Measurements from ENCODE around the gene INPP4B.

Gene INPP4B

DNA sequence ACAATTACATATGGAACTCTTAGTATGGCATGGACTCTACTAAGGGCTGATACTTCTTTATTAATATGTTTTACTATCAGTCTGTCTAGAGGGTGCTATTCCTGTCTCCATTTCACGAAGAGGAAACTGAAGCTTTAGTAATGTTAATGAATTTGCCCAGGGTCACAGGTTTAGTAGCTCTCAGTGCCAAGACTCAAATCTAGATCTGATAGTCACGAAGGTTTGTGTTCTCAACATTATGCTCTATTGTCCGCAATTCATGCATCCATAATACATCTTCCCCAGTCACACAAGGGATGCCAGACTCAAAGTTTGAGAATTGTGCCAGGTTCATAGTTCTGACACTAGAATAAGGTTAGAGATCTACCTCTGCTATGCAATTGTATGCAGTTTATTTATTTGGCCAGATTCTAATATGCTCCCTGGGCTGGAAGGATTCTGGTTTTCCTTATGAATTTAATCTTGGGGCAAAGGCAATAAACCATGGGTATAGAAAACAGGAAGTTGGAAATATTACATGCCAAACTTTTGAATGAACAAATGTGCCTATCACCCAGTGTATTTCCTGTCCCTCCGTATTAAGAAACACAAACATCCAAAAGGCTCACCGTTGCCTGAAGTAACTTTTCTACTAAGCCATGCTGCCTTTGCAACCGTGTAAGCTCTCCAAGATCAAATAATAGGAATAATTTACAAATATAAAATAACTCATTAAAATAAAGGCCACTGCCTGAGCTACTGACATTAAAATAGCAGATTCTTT lies 478.5 kb downstream of the INPP4B start:
- no peak for DNase-seq (ENCODE audit: low read depth in 1 of 2, low spot score in 1 of 2)
- TF ChIP-seq JUND (IDR thresholded peaks at IDR 0.05; ENCODE audit: low read depth) = no peak
- in situ Hi-C loops (cut with HindIII; ENCODE audit: low pct_unique_long_range_greater_than_20kb, low sequenced_read_pairs) = no loop called here

DNA sequence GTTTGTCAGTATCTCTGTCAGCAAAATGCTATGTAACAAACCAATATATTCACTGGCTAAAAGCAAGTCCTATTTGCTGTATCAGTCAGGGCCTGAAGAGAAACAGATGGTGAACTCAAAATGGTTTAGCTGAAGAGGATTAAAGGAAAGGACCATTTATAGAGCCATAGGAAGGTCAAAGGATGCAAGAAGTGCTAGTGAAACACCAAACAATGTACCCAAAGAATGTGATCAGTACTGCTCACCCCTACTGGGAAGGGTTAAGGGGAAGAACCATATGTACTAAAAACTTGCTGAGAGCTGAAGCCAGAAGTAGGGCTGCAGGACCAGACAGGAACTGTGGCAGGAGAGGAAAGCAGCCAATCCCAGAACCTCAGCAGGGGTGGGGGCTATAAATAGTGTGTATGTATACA lies 479.3 kb downstream of the INPP4B start:
- TF ChIP-seq JUND (IDR thresholded peaks at IDR 0.05; ENCODE audit: low read depth) = no peak
- DNase-seq (ENCODE audit: low read depth in 1 of 2, low spot score in 1 of 2) = no peak
- in situ Hi-C loops (cut with HindIII; ENCODE audit: low pct_unique_long_range_greater_than_20kb, low sequenced_read_pairs) = no loop called here

DNA sequence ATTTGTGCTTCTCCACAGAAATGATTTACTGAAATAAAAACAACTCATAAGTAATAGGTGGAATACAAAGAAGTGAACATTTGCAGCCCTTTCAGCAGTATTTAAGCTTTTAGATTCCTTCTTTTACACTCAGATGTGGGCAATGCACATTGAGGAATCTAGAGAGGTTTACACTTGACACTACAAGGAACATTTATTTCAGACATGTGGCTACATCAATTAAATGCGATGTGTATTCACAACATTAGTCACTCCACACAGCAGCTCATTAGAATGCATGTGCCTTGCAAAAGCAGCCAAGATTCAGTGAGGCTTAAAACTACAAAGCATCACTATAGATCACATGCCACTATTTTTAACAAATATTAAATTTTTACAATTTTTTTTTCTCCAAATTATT lies 480.7 kb downstream of the INPP4B start:
- TF ChIP-seq JUND (IDR thresholded peaks at IDR 0.05; ENCODE audit: low read depth) = no peak
- in situ Hi-C loops (cut with HindIII; ENCODE audit: low pct_unique_long_range_greater_than_20kb, low sequenced_read_pairs) = no loop called here
- DNase-seq (ENCODE audit: low read depth in 1 of 2, low spot score in 1 of 2) = no peak

DNA sequence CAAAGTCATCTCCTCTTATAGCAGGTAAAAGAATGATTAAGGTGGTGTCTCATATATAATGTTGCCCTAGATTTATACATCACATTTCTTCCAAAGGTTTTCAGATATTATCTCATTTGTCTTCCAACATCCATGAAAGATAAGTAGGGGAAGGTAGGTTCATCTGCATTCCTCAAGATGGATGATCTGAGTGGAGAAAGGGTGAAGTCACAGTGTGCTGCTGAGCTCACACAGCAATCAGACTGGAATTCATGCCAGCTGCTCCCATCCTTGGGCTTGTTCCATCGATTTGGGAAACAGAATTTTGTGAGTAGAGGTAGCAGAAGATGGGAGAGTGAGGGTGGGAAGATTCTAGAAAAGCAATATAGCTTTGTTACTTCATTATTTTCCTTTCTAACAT lies 482.4 kb downstream of the INPP4B start:
- no peak for DNase-seq (ENCODE audit: low read depth in 1 of 2, low spot score in 1 of 2)
- in situ Hi-C loops (cut with HindIII; ENCODE audit: low pct_unique_long_range_greater_than_20kb, low sequenced_read_pairs) = no loop called here
- no peak for TF ChIP-seq JUND (IDR thresholded peaks at IDR 0.05; ENCODE audit: low read depth)

DNA sequence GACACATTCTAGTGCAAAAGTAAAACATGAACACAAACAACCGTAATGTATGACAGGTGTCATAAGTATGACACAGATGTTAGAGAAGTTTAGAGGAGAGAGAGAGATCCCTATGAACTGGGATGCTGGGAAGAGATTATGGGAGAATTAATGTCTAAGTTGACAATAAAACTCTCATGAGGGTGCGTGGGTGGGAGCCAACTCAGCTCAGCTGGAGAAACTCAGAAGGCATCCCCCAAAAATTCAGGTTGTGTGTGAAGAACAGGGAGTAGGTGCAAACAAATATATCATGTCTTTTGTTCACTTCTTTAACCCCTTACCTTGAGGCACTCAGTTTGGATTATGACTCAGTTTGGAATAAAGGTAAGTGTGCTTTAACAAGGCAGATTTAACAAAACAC lies 484.1 kb downstream of the INPP4B start:
- in situ Hi-C loops (cut with HindIII; ENCODE audit: low pct_unique_long_range_greater_than_20kb, low sequenced_read_pairs) = no loop called here
- no peak for TF ChIP-seq JUND (IDR thresholded peaks at IDR 0.05; ENCODE audit: low read depth)
- DNase-seq (ENCODE audit: low read depth in 1 of 2, low spot score in 1 of 2) = no peak

DNA sequence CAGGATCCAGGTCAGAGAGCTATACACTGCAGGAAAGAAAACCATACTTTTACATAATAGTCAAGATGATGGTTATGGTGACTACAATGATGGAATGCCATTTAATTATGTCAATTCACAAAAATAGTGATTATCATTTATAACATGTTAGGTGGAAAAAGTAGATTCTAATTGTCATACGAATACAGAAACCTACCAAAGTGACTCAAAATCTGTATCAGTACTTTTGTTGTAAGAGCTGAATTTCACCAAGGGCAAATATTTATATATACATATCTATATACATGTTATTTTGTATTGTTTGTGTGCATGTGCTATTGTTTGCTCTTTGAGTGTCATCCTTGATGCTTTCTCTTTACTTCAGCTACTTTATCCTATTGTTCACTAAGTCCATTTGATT lies 485.4 kb downstream of the INPP4B start:
- TF ChIP-seq JUND (IDR thresholded peaks at IDR 0.05; ENCODE audit: low read depth) = no peak
- in situ Hi-C loops (cut with HindIII; ENCODE audit: low pct_unique_long_range_greater_than_20kb, low sequenced_read_pairs) = no loop called here
- DNase-seq (ENCODE audit: low read depth in 1 of 2, low spot score in 1 of 2) = no peak

DNA sequence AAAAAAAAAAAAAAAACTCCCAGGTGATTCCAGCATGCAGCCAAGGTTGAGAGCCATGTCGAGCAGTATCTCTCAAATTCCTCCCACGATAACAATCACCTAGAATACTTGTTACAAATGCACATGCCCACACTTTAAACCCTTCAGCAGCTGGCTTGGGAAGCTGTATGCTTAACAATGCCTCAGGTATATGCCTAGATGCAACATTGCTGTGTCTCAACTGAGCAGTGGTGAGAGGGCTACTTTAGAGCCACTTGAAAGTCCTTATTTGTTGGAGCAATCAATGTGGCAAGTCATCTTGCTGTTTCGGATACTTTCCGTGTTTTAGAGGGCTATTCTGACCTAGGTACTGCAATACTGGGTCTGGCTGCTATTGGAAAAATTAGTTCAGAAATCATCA lies 487.4 kb downstream of the INPP4B start:
- peak in 1 of 2 experiments; percentile 37 for DNase-seq (ENCODE audit: low read depth in 1 of 2, low spot score in 1 of 2)
- in situ Hi-C loops (cut with HindIII; ENCODE audit: low pct_unique_long_range_greater_than_20kb, low sequenced_read_pairs) = no loop called here
- TF ChIP-seq JUND (IDR thresholded peaks at IDR 0.05; ENCODE audit: low read depth) = no peak

DNA sequence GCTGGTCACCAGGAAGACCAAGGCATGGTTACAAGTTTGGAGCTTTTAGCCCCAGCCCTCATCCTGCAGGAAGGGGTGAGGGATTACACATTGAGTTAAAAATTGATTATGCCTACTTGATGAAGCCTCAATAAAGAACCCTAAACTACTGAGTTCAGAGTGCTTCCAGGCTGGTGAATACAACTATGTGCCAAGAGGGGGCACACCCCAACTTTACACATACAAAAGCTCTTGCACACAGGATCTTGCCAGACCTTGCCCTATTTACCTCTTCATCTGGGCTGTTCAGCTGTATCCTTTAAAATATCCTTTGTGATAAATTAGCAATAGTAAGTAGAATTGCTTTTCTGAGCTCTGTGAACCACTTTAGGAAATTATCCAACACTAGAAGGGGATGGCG lies 489.3 kb downstream of the INPP4B start:
- no peak for TF ChIP-seq JUND (IDR thresholded peaks at IDR 0.05; ENCODE audit: low read depth)
- no peak for DNase-seq (ENCODE audit: low read depth in 1 of 2, low spot score in 1 of 2)
- in situ Hi-C loops (cut with HindIII; ENCODE audit: low pct_unique_long_range_greater_than_20kb, low sequenced_read_pairs) = no loop called here

DNA sequence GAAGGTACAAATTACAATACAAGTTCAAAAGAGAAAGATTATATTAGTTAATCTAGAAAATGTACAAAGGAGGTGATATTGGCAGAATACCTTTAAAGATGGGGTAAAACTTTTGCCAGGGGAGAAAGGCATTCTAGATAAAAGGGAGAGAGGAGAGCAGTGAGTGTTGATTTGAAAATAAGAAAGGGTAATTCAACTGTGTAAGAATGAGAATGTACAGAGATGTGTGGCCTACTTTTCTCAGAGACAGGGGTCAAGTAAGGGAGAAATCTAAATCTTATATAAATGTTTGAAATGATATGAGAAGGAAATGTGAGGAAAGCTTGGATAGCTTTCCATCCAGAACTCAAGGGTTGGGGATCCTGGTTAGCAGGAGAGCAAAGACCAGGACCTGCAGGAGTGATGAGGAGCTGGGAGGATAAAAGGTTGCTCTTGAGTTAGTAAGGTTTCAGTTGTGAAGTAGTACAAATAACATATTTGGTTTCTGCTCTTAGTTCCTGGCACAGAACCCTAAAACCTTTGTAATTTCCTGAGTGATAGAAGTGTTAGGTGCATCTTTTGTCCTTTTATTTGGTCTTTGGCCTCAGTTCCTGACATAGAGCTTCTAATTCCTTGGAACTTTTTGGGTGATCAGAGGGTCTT lies 489.9 kb downstream of the INPP4B start:
- no peak for TF ChIP-seq JUND (IDR thresholded peaks at IDR 0.05; ENCODE audit: low read depth)
- in situ Hi-C loops (cut with HindIII; ENCODE audit: low pct_unique_long_range_greater_than_20kb, low sequenced_read_pairs) = no loop called here
- DNase-seq (ENCODE audit: low read depth in 1 of 2, low spot score in 1 of 2) = no peak

DNA sequence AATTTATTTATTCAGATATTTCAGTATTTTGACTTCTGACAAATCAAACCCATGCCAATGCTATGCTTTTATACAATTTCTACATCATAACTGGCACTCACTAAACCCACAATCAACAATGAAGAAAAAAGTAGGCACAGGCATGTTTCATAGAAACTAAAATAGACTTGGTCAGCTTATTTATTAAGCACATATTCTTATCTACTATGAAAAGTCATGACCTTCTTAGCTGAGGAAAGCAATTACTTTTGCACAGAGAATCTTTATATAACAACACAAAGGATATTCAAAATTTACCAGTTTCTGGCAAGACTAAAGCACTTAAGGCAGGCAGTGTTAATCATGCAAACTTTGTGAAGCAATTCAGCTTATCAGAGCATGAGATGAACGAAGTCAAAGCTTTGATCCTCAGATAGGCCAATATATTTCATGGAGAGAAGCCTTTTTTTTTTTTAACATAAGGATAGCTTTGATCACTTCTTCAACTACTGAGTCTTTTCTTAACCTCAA lies 490.6 kb downstream of the INPP4B start:
- in situ Hi-C loops (cut with HindIII; ENCODE audit: low pct_unique_long_range_greater_than_20kb, low sequenced_read_pairs) = no loop called here
- no peak for DNase-seq (ENCODE audit: low read depth in 1 of 2, low spot score in 1 of 2)
- no peak for TF ChIP-seq JUND (IDR thresholded peaks at IDR 0.05; ENCODE audit: low read depth)

DNA sequence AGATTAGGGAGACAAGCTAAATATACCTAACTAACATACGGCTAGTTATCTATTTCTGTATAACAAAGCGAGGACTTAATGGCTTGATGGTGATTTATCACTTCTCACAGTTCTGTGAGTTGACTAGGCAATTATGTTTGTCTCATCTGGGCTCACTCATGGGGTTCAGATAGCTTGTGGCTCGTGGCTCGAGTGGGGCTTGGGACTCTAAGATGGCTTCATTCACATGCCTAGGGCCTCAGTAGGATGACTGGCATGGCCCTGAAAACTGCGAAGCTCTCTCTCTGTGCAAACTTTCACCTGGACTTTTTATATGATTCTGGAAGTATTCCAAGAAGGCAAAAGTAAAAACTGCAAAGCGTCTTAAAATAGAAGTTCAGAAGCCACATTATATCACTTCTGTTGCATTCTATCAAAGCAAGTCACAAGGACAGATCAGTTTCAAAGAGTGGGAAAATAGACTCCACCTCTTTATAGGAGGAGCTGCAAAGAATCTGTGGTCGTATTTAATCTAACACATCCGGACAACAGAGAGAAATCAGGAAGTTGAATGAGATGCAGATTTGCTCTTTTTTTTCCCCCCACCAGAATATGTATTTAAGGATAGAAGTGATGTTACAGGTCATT lies 491.2 kb downstream of the INPP4B start:
- no peak for DNase-seq (ENCODE audit: low read depth in 1 of 2, low spot score in 1 of 2)
- in situ Hi-C loops (cut with HindIII; ENCODE audit: low pct_unique_long_range_greater_than_20kb, low sequenced_read_pairs) = no loop called here
- TF ChIP-seq JUND (IDR thresholded peaks at IDR 0.05; ENCODE audit: low read depth) = no peak

DNA sequence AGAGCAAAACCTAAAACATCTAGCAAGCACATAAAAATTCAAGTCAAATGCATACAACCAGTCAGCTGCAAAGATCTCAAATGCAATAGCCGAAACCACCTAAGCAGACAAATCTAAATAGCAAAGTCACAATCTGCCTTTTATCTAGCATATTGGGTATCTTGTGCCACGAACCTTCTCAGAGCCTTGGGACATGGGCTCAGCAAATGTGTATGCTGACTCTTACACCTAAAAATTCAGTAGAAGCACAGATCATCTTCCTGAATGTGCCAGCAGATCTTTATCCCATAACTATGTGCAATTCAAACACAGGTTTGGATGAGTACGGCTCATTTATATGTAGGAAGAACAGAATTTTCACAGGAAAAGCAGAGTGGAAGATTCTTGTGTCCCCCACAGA lies 492.1 kb downstream of the INPP4B start:
- in situ Hi-C loops (cut with HindIII; ENCODE audit: low pct_unique_long_range_greater_than_20kb, low sequenced_read_pairs) = no loop called here
- peak; percentile 42; the same call in 1 of the 2 replicates for TF ChIP-seq JUND (IDR thresholded peaks at IDR 0.05; ENCODE audit: low read depth)
- DNase-seq (ENCODE audit: low read depth in 1 of 2, low spot score in 1 of 2) = peak in 1 of 2 experiments; percentile 51

DNA sequence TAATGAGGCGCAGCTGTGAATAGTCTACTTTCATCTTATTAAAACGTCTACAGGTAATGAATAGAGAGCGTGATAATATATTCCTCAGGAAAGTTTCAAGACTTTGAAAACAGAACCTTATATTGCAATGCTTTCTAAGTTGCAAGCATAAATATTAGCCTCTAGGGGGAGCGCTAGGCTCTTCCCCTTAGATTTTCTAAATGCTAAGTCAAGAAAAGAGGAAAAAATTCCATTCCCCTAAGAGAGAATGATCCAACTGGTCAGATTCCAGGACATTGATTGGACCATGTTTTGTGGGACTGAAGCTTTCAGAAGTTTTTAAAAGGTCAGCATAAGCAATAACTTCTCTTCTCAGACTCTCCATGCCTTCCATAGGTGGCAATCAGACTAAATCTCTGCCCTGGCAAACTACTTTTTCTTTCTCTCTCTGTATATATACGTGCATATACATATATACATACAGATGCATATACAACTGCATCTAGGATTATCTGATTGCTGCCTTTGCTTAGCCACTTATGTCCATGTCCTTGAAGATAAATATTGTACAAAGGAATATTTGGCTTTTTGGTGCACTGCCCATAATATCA lies 492.9 kb downstream of the INPP4B start:
- in situ Hi-C loops (cut with HindIII; ENCODE audit: low pct_unique_long_range_greater_than_20kb, low sequenced_read_pairs) = no loop called here
- no peak for TF ChIP-seq JUND (IDR thresholded peaks at IDR 0.05; ENCODE audit: low read depth)

More for the DNA sequence above, 492.9 kb downstream of the INPP4B start:
- DNase-seq (ENCODE audit: low read depth in 1 of 2, low spot score in 1 of 2) = peak in 1 of 2 experiments; percentile 71

Data from T47D (cell line).